Measurements from ENCODE around the gene SRSF5.
A peak's percentile ranks its signal among the peaks of the same experiment; 100 is the strongest.
"Not testable (repeated sequence)": the region's sequence is repeated elsewhere in the genome, so short reads cannot be mapped to it uniquely, and the experiment has no call there.

The SRSF5 gene

DNA sequence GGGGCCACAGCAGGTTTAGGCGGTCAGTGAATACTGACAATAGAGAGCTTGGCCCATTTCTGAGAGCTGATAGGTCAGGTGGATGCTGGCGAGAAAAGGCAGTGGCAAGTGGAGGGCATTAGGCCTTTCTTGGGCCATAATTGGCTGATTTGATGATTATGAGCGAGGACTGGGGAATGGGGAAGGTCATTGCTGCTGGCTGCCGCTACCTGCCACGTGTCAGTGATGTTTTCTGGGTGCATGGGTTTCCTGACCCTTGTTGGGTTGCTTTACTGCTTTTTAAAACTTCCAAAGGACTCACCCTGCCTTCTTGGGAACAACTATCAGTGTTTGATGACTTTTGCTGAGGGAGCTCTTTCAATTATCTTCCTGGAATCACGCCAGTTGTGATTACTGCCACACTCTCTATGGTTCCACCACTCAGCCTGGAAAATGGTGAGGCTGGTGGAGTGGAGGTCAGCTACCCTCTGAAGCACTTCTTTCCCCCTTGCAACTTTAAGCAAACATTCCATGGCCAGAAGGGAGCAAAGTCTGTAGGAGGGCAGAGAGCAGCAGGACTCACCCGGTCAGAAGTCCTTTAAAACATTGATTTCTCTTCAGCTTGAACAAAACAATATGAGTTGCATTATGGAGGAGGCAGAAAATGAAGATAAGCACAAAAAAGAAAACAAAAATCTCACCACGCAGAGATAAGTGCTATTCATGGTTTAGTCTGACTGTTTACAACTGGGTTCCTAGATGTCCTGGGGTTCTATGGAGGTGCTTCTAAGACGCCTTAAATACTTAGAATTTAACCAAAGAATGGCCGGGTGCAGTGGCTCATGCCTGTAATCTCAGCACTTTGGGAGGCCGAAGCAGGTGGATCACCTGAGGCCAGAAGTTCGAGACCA is 42.2 kb downstream of the SRSF5 start:
- DNase-seq = no peak

DNA sequence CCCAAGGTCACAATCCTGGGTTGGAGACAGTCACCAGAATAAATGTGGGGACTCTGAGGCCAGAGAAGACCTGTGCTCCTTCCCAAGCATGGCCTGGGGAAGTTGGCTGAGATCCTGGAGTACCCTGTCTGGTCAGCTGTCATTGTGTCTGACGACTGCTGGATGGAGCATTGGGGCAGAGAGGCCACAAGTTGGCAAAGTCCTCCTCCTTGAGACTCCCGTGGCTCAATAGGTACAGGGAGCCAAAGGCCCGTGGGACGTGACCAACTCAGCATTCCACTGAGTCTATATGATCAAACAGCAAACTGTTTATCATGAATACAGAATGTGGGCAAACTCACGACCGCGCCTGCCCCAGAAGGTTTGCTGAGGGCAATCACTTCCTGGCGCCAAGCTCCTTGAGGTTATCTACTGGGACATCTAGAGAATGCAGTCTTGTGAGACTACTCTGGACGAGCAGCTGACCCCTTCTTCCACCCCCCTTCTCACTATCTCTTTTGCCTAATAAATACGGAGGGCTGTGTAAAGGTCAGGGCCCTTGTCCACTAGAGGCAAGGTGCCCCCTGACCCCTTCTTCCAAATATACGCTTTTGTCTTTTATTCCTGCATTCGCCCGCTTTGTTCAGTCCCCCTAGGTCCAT is 44.4 kb downstream of the SRSF5 start:
- no peak for DNase-seq

DNA sequence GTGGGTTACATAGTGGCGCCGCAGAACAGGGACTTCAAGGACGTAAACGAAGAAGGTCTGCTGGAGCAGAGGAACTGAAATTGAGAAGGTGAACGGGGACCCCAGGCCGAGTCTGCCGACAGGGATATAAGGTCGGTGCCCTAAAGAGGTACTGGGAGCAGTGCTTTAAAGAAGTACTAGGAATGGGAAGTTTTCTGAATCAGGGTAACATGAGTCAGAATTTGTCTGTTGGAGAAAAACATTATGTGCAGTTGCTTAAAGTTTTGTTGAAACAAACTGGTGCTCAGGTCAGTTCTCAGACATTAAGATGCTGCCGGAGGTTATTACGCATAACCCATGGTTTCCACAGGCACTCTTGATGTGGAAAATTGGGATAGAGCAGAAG is 44.9 kb downstream of the SRSF5 start:
- DNase-seq = no peak

DNA sequence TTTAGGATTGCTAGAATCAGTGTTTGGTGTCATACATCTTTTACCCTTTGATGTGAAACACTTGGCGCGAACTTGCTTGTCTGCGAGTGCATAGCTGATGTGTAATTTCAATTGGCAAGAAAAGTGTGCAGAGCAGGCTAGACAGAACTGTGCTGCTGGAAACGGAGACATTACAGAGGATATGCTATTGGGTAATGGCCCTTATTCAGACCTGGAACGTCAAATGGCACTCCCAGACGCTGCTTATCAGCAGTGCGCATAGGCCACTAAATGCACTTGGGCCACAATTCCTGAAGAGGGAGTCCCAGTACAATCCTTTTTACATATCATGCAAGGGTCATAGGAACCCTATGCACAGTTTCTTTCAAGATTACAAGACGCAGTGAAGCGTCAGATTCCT is 45.8 kb downstream of the SRSF5 start:
- no peak for DNase-seq

DNA sequence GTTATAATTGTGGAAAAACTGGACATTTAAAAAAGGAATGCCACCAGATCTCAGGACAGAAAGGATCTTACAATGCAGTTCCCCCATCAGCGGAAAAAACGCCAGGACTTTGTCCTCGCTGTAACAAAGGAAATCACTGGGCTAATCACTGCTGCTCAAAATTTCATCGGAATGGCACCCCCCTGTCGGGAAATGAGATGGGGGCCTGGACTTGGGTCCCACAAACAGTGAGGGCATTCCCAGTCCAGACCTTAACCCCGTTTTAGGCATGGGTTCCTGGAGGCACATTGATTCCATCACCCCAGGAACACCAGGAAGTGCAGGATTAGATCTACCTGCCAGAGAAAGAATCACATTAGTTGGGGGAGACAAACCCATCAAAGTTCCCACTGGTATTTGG is 46.4 kb downstream of the SRSF5 start:
- DNase-seq = not testable (repeated sequence)

DNA sequence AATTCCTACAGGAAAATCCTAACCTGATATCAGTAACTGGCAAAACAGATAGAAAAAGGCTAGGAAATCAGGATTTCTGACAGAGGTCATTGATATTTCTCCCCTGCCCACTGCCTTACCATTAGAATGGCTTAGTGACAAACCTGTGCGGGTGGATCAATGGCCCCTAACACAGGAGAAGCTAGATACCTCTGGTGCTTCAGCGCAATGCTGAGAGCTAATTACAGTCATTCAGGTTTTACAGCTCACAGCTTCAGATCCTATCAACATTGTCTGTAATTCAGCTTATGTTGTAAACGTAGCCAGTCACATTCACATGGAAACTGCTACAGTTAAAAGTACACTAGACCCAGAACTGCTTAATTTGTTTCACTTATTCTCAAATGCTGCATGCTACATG is 47.5 kb downstream of the SRSF5 start:
- no peak for DNase-seq

DNA sequence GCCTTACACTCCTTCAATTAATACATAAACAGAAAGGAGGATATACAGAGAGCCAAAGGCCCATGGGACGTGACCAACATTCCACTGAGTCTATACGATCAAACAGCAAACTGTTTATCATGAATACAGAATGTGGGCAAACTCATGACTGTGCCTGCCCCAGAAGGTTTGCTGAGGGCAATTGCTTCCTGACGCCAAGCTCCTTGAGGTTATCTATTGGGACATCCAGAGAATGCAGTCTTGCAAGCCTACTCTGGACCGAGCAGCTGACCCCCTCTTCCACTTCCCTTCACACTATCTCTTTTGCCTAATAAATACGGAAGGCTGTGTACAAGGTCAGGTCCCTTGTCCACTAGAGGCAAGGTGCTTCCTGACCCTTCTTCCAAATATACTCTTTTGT is 48.6 kb downstream of the SRSF5 start:
- DNase-seq = no peak

DNA sequence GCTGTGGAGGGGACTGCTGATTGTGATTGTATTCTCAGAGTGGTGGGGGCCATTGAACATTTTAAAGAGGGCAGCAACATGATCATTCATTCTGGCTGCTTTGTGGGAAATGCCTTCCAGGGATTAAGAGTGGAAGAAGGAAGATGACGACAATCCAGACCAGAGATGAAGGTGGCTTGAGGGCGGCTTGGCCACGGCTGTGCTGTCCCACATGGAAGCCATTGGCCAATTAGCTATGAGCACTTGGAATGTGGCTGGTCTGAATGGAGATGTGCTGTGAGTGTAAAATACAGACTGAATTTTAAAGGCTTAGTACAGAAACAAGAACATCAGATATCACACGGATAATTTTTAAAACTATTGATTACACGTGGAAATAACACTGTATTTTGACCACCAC is 49.3 kb downstream of the SRSF5 start:
- DNase-seq = no peak

DNA sequence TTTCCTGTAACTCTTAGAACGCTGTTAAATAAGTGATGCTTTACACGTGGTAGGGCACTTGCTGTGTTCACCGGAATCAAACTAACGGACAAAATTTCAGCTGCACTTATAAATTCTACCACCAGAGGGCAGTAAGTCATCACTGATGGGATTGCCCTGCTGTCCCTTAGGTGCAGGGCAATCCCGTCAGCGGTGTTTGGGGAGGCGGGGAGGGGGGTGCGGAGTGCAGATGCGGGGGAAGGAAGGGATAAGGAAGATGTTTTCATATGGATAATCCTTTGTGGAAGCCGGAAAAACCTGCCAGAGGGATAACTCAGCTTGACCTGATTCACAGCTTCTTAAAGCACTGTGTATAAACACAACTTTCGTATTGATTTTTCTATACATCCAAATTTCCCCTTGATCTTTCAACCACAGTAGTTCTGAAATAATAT is 51.8 kb downstream of the SRSF5 start:
- DNase-seq = peak; percentile 23

DNA sequence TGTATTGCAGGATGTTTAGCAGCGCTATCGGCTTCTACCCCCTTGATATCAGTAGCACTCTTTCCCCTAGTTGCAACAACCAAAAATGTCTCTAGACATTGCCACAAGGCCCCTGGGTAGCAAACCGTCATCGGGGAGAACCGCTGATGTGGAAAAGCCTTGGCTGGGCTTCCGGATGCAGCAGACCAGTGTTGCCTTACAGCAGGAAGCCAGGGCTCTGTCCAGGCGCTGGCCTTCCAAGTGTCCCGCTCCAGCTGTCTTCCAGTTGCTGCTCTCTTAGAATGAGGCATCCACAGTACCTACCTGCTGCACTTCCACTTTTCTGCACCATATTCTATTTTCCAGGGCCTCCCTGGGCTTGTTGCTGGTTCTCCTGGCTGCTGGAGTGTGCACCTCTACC is 52.7 kb downstream of the SRSF5 start:
- DNase-seq = no peak

DNA sequence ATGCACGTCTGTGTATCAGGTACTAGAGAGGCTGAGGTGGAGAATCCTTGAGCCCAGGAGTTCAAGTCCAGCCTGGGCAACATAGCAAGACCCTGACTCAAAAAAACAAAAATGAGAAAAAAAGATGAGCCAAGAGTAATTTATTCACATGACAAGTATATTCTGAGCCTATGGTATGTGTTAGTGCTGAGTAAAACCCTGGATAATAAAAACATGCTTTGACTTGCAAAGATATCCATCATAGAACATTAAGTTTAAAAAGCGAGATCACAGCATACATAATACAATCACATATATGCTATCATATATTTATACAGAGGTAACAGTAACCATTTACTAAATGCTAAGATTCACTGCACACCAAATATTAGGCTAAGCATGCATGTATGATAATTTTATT is 54.0 kb downstream of the SRSF5 start:
- DNase-seq = no peak
